WTC11 (cell line): ENCODE results near the gene TSPAN33. TPM values are rescaled to one million over a fixed set of nuclear protein-coding genes. Genes with fewer than 3 reads are reported as not detected.

Source experiments
- ATF3 ChIP-seq: sonication (generic); formaldehyde crosslinking; conservative IDR thresholded peaks from 2 replicates; pipeline ENCODE4 v1.8.1; 2022; ENCODE audit warnings: mild to moderate bottlenecking, missing genetic modification reagents
- CREB1 ChIP-seq: sonication (generic); formaldehyde crosslinking; IDR thresholded peaks from 2 replicates; pipeline ENCODE4 v1.8.0; 2023; ENCODE audit warnings: mild to moderate bottlenecking, missing genetic modification reagents
- ELF4 ChIP-seq: sonication (generic); formaldehyde crosslinking; IDR thresholded peaks from 2 replicates; pipeline ENCODE4 v1.8.1; 2022; ENCODE audit warnings: low read depth, mild to moderate bottlenecking, moderate library complexity, missing genetic modification reagents
- FOXJ3 ChIP-seq: sonication (generic); formaldehyde crosslinking; IDR thresholded peaks from 2 replicates; pipeline ENCODE4 v1.9.0; 2021; ENCODE audit warnings: missing genetic modification reagents, mild to moderate bottlenecking, borderline replicate concordance
- FOXP1 ChIP-seq: sonication (generic); formaldehyde crosslinking; IDR thresholded peaks from 2 replicates; pipeline ENCODE4 v1.8.0; 2022; ENCODE audit warnings: missing genetic modification reagents, mild to moderate bottlenecking, moderate library complexity, borderline replicate concordance
- KAT7 ChIP-seq: sonication (generic); formaldehyde crosslinking; IDR thresholded peaks from 2 replicates; pipeline ENCODE4 v1.8.1; 2023; ENCODE audit warnings: missing genetic modification reagents, mild to moderate bottlenecking, borderline replicate concordance
- MYBL2 ChIP-seq: sonication (generic); formaldehyde crosslinking; IDR thresholded peaks from 2 replicates; pipeline ENCODE4 v1.8.1; 2023; ENCODE audit warnings: mild to moderate bottlenecking, moderate library complexity, missing genetic modification reagents
- NFATC4 ChIP-seq: fragments of 250-450 bp; sonication (Bioruptor Pico); IDR thresholded peaks from 2 replicates; pipeline ENCODE4 v1.9.0; 2021; ENCODE audit warnings: mild to moderate bottlenecking
- NFE2L1 ChIP-seq: sonication (generic); formaldehyde crosslinking; IDR thresholded peaks from 2 replicates; pipeline ENCODE4 v1.8.1; 2023; ENCODE audit warnings: missing genetic modification reagents
- NR2C2 ChIP-seq: sonication (generic); formaldehyde crosslinking; IDR thresholded peaks from 2 replicates; pipeline ENCODE4 v1.8.0; 2022; ENCODE audit warnings: mild to moderate bottlenecking, missing genetic modification reagents
- SMAD3 ChIP-seq: sonication (generic); formaldehyde crosslinking; IDR thresholded peaks from 2 replicates; pipeline ENCODE4 v1.8.0; 2022; ENCODE audit warnings: missing genetic modification reagents, mild to moderate bottlenecking, borderline replicate concordance
- TEAD1 ChIP-seq: sonication (generic); formaldehyde crosslinking; IDR thresholded peaks from 2 replicates; pipeline ENCODE4 v1.8.0; 2022; ENCODE audit warnings: mild to moderate bottlenecking, missing genetic modification reagents
- USF2 ChIP-seq: sonication (generic); formaldehyde crosslinking; IDR thresholded peaks from 2 replicates; pipeline ENCODE4 v1.8.1; 2023; ENCODE audit warnings: mild to moderate bottlenecking, missing genetic modification reagents, moderate library complexity
- ZNF416 ChIP-seq: fragments of 250-450 bp; sonication (Bioruptor Pico); IDR thresholded peaks from 2 replicates; pipeline ENCODE4 v1.9.0; 2021; ENCODE audit warnings: mild to moderate bottlenecking, inconsistent platforms
- ZNF423 ChIP-seq: fragments of 250-450 bp; sonication (Bioruptor Pico); IDR thresholded peaks from 2 replicates; pipeline ENCODE4 v2.1.2; 2022; ENCODE audit warnings: mild to moderate bottlenecking, moderate library complexity
- ZNF425 ChIP-seq: fragments of 250-450 bp; sonication (Bioruptor Pico); conservative IDR thresholded peaks from 2 replicates; pipeline ENCODE4 v1.9.0; 2021; ENCODE audit warnings: mild to moderate bottlenecking
- total RNA-seq: library from RNA; stranded (reverse); gene quantifications from 3 replicates; pipeline ENCODE4 v1.2.3, GENCODE V29; 2021
- TF ChIP-seq, protein P1 (sequence below): sonication (generic); formaldehyde crosslinking; IDR thresholded peaks from 2 replicates; pipeline ENCODE4 v1.8.0; 2022; ENCODE audit warnings: missing genetic modification reagents
- TF ChIP-seq, protein P2 (sequence below): sonication (generic); formaldehyde crosslinking; IDR thresholded peaks from 2 replicates; pipeline ENCODE4 v1.8.1; 2022; ENCODE audit warnings: missing genetic modification reagents, borderline replicate concordance
- TF ChIP-seq, protein P3 (sequence below): fragments of 250-450 bp; sonication (Bioruptor Pico); IDR thresholded peaks from 2 replicates; pipeline ENCODE4 v1.9.0; 2021; ENCODE audit warnings: mild to moderate bottlenecking
- TF ChIP-seq, protein P4 (sequence below): sonication (generic); formaldehyde crosslinking; IDR thresholded peaks from 2 replicates; pipeline ENCODE4 v1.8.0; 2022; ENCODE audit warnings: mild to moderate bottlenecking, missing genetic modification reagents
- TF ChIP-seq, protein P5 (sequence below): fragments of 250-450 bp; sonication (Bioruptor Pico); IDR thresholded peaks from 2 replicates; pipeline ENCODE4 v1.9.0; 2021; ENCODE audit warnings: moderate library complexity, mild to moderate bottlenecking, inconsistent platforms, borderline replicate concordance
- TF ChIP-seq, protein P6 (sequence below): sonication (generic); formaldehyde crosslinking; IDR thresholded peaks from 2 replicates; pipeline ENCODE4 v1.8.0; 2022; ENCODE audit warnings: mild to moderate bottlenecking, missing genetic modification reagents

Gene TSPAN33
- total RNA-seq, 1 experiment from 2014 or later, result 30.0 TPM

DNA sequence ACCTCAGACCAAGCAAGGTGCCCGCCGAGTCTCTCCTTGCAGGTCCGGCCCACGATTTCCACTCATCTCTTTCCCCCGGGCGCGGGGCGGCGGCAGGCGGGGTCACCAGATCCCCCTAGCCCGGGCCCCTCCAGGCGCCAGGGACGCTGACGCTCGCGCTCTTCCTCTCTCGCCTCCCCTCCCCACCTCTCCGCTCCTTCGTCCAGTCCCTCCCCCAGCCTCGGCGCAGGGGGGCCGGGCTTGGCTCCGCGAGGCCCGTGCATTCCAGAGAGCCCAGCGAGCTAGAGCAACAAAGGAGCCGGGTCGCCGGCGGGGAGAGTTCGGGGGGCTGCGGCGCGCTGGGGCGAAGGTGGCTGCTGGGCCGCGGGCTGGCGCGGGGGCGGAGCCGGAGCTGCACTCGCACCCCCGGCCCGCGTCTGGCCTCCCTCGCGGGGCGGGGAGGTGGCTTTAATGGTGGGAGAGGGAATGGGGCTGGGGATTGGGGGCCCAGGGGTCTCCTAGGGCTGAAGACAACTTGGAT is 43.9 kb downstream of the TSPAN33 start, which contains the start of gene SMO (continued):
- 0 out of 2 replicates have a peak, but pooled peaks have one; percentile 31 for TF ChIP-seq ELF4
- TF ChIP-seq SMAD3 (CRISPR knock-in tag), result peak; percentile 51; the same call in 1 of the 2 replicates
- TF ChIP-seq MYBL2 (CRISPR knock-in tag), result peak; percentile 73; the same call in 1 of the 2 replicates
- no peak for TF ChIP-seq USF2 (CRISPR knock-in tag)
- no peak for TF ChIP-seq ATF3 (CRISPR knock-in tag)
- TF ChIP-seq ZNF423 (CRISPR knock-in tag), result no peak
- TF ChIP-seq ZNF425 (CRISPR knock-in tag), result no peak
- TF ChIP-seq ZNF416 (CRISPR knock-in tag), result no peak
- TF ChIP-seq NFATC4, result no peak
- TF ChIP-seq, protein P1, sequence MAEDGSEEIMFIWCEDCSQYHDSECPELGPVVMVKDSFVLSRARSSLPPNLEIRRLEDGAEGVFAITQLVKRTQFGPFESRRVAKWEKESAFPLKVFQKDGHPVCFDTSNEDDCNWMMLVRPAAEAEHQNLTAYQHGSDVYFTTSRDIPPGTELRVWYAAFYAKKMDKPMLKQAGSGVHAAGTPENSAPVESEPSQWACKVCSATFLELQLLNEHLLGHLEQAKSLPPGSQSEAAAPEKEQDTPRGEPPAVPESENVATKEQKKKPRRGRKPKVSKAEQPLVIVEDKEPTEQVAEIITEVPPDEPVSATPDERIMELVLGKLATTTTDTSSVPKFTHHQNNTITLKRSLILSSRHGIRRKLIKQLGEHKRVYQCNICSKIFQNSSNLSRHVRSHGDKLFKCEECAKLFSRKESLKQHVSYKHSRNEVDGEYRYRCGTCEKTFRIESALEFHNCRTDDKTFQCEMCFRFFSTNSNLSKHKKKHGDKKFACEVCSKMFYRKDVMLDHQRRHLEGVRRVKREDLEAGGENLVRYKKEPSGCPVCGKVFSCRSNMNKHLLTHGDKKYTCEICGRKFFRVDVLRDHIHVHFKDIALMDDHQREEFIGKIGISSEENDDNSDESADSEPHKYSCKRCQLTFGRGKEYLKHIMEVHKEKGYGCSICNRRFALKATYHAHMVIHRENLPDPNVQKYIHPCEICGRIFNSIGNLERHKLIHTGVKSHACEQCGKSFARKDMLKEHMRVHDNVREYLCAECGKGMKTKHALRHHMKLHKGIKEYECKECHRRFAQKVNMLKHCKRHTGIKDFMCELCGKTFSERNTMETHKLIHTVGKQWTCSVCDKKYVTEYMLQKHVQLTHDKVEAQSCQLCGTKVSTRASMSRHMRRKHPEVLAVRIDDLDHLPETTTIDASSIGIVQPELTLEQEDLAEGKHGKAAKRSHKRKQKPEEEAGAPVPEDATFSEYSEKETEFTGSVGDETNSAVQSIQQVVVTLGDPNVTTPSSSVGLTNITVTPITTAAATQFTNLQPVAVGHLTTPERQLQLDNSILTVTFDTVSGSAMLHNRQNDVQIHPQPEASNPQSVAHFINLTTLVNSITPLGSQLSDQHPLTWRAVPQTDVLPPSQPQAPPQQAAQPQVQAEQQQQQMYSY, result peak; percentile 92
- TF ChIP-seq FOXP1, result peak; percentile 86
- no peak for TF ChIP-seq FOXJ3
- TF ChIP-seq, protein P2, sequence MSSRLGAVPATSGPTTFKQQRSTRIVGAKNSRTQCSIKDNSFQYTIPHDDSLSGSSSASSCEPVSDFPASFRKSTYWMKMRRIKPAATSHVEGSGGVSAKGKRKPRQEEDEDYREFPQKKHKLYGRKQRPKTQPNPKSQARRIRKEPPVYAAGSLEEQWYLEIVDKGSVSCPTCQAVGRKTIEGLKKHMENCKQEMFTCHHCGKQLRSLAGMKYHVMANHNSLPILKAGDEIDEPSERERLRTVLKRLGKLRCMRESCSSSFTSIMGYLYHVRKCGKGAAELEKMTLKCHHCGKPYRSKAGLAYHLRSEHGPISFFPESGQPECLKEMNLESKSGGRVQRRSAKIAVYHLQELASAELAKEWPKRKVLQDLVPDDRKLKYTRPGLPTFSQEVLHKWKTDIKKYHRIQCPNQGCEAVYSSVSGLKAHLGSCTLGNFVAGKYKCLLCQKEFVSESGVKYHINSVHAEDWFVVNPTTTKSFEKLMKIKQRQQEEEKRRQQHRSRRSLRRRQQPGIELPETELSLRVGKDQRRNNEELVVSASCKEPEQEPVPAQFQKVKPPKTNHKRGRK (CRISPR knock-in tag), result no peak
- TF ChIP-seq, protein P3, sequence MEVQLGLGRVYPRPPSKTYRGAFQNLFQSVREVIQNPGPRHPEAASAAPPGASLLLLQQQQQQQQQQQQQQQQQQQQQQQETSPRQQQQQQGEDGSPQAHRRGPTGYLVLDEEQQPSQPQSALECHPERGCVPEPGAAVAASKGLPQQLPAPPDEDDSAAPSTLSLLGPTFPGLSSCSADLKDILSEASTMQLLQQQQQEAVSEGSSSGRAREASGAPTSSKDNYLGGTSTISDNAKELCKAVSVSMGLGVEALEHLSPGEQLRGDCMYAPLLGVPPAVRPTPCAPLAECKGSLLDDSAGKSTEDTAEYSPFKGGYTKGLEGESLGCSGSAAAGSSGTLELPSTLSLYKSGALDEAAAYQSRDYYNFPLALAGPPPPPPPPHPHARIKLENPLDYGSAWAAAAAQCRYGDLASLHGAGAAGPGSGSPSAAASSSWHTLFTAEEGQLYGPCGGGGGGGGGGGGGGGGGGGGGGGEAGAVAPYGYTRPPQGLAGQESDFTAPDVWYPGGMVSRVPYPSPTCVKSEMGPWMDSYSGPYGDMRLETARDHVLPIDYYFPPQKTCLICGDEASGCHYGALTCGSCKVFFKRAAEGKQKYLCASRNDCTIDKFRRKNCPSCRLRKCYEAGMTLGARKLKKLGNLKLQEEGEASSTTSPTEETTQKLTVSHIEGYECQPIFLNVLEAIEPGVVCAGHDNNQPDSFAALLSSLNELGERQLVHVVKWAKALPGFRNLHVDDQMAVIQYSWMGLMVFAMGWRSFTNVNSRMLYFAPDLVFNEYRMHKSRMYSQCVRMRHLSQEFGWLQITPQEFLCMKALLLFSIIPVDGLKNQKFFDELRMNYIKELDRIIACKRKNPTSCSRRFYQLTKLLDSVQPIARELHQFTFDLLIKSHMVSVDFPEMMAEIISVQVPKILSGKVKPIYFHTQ (CRISPR knock-in tag), result no peak
- TF ChIP-seq, protein P4, sequence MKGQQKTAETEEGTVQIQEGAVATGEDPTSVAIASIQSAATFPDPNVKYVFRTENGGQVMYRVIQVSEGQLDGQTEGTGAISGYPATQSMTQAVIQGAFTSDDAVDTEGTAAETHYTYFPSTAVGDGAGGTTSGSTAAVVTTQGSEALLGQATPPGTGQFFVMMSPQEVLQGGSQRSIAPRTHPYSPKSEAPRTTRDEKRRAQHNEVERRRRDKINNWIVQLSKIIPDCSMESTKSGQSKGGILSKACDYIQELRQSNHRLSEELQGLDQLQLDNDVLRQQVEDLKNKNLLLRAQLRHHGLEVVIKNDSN (CRISPR knock-in tag), result 0 out of 2 replicates have a peak, but pooled peaks have one; percentile 11
- TF ChIP-seq KAT7 (CRISPR knock-in tag), result 0 out of 2 replicates have a peak, but pooled peaks have one; percentile 80
- no peak for TF ChIP-seq NR2C2 (CRISPR knock-in tag)
- peak; percentile 69; the same call in 1 of the 2 replicates for TF ChIP-seq NFE2L1
- 0 out of 2 replicates have a peak, but pooled peaks have one; percentile 61 for TF ChIP-seq CREB1 (CRISPR knock-in tag)
- TF ChIP-seq TEAD1 (CRISPR knock-in tag), result peak; percentile 89
- TF ChIP-seq, protein P5, sequence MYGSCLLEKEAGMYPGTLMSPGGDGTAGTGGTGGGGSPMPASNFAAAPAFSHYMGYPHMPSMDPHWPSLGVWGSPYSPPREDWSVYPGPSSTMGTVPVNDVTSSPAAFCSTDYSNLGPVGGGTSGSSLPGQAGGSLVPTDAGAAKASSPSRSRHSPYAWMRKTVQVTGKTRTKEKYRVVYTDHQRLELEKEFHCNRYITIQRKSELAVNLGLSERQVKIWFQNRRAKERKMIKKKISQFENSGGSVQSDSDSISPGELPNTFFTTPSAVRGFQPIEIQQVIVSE (CRISPR knock-in tag), result no peak
- TF ChIP-seq, protein P6, sequence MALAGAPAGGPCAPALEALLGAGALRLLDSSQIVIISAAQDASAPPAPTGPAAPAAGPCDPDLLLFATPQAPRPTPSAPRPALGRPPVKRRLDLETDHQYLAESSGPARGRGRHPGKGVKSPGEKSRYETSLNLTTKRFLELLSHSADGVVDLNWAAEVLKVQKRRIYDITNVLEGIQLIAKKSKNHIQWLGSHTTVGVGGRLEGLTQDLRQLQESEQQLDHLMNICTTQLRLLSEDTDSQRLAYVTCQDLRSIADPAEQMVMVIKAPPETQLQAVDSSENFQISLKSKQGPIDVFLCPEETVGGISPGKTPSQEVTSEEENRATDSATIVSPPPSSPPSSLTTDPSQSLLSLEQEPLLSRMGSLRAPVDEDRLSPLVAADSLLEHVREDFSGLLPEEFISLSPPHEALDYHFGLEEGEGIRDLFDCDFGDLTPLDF, result peak; percentile 80; the same call in 1 of the 2 replicates
